Measurements from ENCODE around the gene LY6G5C. TPM values are rescaled to one million over a fixed set of nuclear protein-coding genes. Genes with fewer than 3 reads are reported as not detected.
"Not testable (repeated sequence)": the region's sequence is repeated elsewhere in the genome, so short reads cannot be mapped to it uniquely, and the experiment has no call there.

Gene LY6G5C
- total RNA-seq, 1 donor from 2014 or later = 6.5 TPM

GRCh38 chr6:31712296-31712695 is 31.4 kb upstream of the LY6G5C start:
- Mint-ChIP-seq H3K27ac (no peak overlapping the region), H3K27me3 (peaks cover 11% of the 10 kb centered on the region)

DNA sequence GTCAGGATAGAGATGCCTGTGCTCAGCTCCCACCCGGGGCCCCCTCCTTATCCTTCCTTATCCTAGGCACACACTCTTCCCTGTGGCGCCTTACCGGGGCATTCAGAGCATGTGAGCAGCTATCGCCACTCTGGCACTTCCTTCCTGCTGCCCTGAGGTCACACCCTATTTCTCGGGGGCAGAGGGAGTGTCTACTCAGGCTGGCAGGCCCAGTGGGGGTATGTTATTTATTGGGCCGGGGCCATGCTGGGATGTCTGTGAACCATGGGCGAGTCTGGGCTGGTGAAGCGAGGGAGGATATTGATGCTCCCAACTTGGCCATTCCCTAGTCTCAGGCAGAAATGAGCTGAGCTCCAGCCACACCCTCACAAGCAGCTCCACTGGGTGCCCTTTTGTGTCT is 30.4 kb upstream of the LY6G5C start:
- TF ChIP-seq CTCF (IDR thresholded peaks at IDR 0.05; ENCODE audit: unreplicated experiment) = no peak
- no peak overlapping the region for H3K4me3 Mint-ChIP-seq (ENCODE audit: low read depth)

More at GRCh38 chr6:31712296-31712695, 31.4 kb upstream of the LY6G5C start:
- no peak overlapping the region for H3K4me3 Mint-ChIP-seq (ENCODE audit: low read depth)
- TF ChIP-seq CTCF (IDR thresholded peaks at IDR 0.05; ENCODE audit: unreplicated experiment) = no peak
- H3K4me1 Mint-ChIP-seq (ENCODE audit: low read depth) = peaks cover 16% of the 10 kb centered on the region
- no peaks in the 10 kb centered on the region for H3K36me3 Mint-ChIP-seq (ENCODE audit: insufficient read depth)
- DNase-seq (ENCODE audit: low spot score, unreplicated experiment) = no peak
- no peaks in the 10 kb centered on the region for H3K9me3 Mint-ChIP-seq (ENCODE audit: low read depth)

DNA sequence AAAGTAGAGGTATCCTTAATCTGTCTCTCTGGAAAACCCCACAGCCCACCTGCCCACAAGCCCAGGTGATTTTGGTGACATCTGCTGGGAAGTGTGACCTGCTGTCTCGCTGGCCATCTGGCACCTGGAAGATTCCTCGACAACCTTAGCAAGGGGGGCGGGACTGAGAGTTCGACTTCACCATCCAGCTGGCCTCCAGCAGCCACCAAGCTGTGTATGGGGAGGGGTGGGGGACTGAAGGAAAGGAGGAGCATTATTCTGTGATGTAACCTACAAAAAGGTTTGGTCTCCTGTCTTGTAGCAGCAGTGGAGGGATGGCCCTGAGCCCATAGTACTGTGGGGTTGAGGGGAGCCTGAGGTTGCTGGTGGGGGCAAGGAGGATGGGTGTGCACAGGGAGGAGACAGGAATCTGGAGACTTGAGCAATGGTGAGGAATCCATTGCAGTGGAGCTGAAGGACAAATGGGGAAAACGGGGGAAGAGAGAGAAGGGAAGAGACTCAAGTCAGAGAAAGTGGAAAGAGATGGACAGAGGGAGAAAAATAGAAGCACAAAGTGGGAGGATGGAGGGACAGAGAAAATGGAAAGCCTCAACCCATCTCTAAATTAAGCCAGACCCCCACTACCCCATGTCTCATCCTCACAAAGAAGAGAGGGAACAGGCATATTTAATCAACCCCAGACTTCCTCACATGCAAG is 29.8 kb upstream of the LY6G5C start:
- no peak overlapping the region for H3K27ac Mint-ChIP-seq
- peaks cover 15% of the 10 kb centered on the region for H3K4me1 Mint-ChIP-seq (ENCODE audit: low read depth)
- no peak for TF ChIP-seq CTCF (IDR thresholded peaks at IDR 0.05; ENCODE audit: unreplicated experiment)
- H3K27me3 Mint-ChIP-seq = peaks cover 11% of the 10 kb centered on the region
- H3K36me3 Mint-ChIP-seq (ENCODE audit: insufficient read depth) = no peaks in the 10 kb centered on the region
- no peak overlapping the region for H3K4me3 Mint-ChIP-seq (ENCODE audit: low read depth)
- DNase-seq (ENCODE audit: low spot score, unreplicated experiment) = no peak
- no peaks in the 10 kb centered on the region for H3K9me3 Mint-ChIP-seq (ENCODE audit: low read depth)

More for the DNA sequence above, 30.4 kb upstream of the LY6G5C start:
- H3K36me3 Mint-ChIP-seq (ENCODE audit: insufficient read depth) = no peaks in the 10 kb centered on the region
- H3K9me3 Mint-ChIP-seq (ENCODE audit: low read depth) = no peaks in the 10 kb centered on the region
- DNase-seq (ENCODE audit: low spot score, unreplicated experiment) = no peak
- H3K27ac Mint-ChIP-seq = no peak overlapping the region
- peaks cover 15% of the 10 kb centered on the region for H3K4me1 Mint-ChIP-seq (ENCODE audit: low read depth)
- H3K27me3 Mint-ChIP-seq = peaks cover 11% of the 10 kb centered on the region

DNA sequence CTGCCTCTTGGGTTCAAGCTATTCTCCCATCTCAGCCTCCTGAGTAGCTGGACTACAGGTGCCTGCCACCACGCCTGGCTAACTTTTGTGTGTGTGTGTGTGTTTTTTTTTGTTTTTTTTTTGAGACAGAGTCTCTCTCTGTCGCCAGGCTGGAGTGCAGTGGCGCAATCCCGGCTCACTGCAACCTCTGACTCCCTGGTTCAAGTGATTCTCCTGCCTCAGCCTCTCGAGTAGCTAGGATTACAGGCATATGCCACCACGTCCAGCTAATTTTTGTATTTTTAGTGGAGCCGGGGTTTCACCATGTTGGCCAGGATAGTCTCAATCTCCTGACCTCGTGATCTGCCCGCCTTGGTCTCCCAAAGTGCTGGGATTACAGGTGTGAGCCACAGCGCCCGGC is 28.3 kb upstream of the LY6G5C start:
- not testable (repeated sequence) for H3K4me3 Mint-ChIP-seq (ENCODE audit: low read depth); H3K36me3 Mint-ChIP-seq (ENCODE audit: insufficient read depth); DNase-seq (ENCODE audit: low spot score, unreplicated experiment); H3K9me3 Mint-ChIP-seq (ENCODE audit: low read depth); H3K27ac Mint-ChIP-seq
- peaks cover 11% of the 10 kb centered on the region for H3K27me3 Mint-ChIP-seq
- peaks cover 12% of the 10 kb centered on the region for H3K4me1 Mint-ChIP-seq (ENCODE audit: low read depth)

DNA sequence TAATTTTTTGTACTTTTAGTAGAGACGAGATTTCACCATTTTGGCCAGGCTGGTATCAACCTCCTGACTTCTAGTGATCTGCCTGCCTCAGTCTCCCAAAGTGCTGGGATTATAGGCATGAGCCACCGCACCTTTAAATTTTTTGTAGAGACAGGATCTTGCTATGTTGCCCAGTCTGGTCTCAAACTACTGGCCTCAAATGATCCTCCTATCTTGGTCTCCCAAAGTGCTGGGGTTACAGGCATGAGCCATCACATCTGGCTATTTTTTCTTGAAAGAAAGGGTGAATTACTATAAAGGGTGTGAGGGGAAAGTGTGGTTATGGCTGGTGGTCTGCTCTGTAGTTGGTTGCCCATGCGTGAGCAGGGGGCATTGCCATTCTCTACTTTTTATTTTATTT is 27.4 kb upstream of the LY6G5C start:
- Mint-ChIP-seq H3K27ac (no peak overlapping the region), H3K27me3 (peaks cover 11% of the 10 kb centered on the region), H3K36me3 (ENCODE audit: insufficient read depth) (no peaks in the 10 kb centered on the region), H3K4me1 (ENCODE audit: low read depth) (peaks cover 7% of the 10 kb centered on the region), H3K4me3 (ENCODE audit: low read depth) (no peak overlapping the region), H3K9me3 (ENCODE audit: low read depth) (no peaks in the 10 kb centered on the region)
- TF ChIP-seq CTCF (IDR thresholded peaks at IDR 0.05; ENCODE audit: unreplicated experiment) = no peak
- no peak for DNase-seq (ENCODE audit: low spot score, unreplicated experiment)

DNA sequence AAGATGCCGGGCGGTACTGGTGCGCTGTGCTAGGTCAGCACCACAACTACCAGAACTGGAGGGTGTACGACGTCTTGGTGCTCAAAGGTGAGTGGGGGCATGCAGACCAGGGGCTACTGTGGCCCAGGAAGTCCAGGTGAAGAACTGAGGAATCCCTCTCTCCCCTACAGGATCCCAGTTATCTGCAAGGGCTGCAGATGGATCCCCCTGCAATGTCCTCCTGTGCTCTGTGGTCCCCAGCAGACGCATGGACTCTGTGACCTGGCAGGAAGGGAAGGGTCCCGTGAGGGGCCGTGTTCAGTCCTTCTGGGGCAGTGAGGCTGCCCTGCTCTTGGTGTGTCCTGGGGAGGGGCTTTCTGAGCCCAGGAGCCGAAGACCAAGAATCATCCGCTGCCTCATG is 26.8 kb upstream of the LY6G5C start:
- no peak overlapping the region for H3K4me3 Mint-ChIP-seq (ENCODE audit: low read depth)
- peaks cover 4% of the 10 kb centered on the region for H3K4me1 Mint-ChIP-seq (ENCODE audit: low read depth)
- H3K27me3 Mint-ChIP-seq = peaks cover 7% of the 10 kb centered on the region
- no peaks in the 10 kb centered on the region for H3K36me3 Mint-ChIP-seq (ENCODE audit: insufficient read depth)
- no peaks in the 10 kb centered on the region for H3K9me3 Mint-ChIP-seq (ENCODE audit: low read depth)
- H3K27ac Mint-ChIP-seq = no peak overlapping the region
- TF ChIP-seq CTCF (IDR thresholded peaks at IDR 0.05; ENCODE audit: unreplicated experiment) = no peak
- no peak for DNase-seq (ENCODE audit: low spot score, unreplicated experiment)
